Measurements from ENCODE around the gene COPZ1.

COPZ1 gene

DNA sequence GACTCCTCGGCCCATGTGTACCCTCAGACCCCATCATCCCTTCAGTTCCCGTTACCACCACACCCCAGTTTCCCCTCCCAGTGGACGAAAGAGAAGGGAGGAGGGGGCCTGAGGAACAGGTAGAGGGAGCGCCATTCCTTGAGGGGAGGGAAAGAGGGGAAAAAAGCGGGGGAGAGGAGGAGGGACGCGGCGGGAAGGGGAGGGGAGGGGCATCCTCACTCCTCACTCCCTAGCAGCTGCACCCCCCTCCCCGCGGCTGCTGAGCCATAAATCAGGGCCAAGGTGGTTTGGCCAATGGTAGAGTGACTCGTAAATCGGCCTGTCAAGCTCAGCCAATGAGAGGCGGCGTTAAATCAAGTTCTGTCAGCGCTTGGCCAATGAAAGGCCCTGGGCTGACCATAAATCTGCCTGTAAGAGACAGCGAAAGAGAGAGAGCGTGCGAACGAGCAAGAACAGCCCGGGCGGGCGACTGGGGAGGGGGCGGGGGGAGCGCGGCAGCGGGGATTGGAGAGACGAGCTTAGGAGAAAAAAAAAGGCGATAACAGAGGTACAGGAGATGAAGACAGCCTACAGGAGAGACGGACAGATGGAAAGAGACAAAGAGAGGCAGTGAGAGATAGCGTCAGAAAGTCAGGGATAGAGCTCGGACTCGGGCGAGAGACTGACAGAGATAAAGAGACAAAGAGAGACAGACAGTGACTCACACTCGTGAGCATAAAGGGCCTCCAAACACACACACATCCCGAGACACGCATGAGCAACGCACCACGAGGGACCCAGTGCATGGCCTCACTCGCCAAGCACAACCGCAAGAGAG, 34.2 kb downstream of the COPZ1 start:
- peak; percentile 55 for DNase-seq (ENCODE audit: low read depth)

DNA sequence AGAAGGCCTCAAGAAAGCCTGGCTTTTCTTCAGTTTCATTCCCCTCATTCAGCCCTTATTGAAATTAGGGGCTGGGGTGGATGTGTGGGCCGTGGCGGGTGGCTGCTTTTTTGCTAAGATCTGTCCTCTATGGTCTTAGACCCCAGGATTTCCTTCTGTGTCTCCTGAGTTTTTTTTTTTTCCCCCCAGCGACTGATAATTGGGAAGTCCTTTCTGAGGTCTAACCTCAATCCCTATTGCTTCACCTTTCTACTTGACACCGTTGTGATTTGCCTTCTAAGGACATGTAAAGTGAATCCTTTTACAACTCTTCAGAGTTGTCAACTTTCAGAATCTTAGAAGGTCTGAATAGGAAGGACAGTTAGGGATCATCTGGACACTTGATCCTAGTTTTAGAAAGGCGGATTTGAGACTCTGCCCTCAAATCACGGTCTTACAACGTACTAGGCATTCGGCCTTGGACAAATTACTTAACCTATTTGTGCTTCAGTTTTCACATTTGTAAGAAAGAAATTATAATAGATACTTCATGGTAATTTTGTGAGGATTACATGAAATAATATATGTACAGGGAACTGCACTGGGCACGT, 34.9 kb downstream of the COPZ1 start:
- no peak for DNase-seq (ENCODE audit: low read depth)

GRCh38 chr12:54360717-54361456, 36.0 kb downstream of the COPZ1 start:
- DNase-seq (ENCODE audit: low read depth): no peak

DNA sequence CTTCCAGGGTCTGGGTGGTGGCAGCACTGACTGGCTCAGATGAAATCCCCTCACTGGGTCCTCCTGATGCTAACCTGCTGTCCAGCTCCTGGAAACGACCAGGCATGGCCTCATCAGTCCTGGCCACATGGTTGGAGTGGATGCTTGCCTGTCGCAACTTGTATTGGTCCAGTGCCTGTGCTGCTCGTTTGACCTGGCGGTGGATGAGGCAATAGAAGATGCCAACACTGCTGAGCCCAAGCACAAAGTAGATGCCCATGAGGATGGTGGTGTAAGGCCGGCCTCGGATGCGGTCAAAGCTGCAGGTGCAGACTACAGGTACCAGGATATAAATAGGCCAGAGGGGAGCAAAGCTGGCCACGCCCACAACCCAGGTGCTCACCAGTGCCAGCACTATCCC, 38.1 kb downstream of the COPZ1 start:
- no peak for DNase-seq (ENCODE audit: low read depth)

- no peak for DNase-seq (ENCODE audit: low read depth)
Observed at GRCh38 chr12:54363618-54364017, 38.7 kb downstream of the COPZ1 start.

DNA sequence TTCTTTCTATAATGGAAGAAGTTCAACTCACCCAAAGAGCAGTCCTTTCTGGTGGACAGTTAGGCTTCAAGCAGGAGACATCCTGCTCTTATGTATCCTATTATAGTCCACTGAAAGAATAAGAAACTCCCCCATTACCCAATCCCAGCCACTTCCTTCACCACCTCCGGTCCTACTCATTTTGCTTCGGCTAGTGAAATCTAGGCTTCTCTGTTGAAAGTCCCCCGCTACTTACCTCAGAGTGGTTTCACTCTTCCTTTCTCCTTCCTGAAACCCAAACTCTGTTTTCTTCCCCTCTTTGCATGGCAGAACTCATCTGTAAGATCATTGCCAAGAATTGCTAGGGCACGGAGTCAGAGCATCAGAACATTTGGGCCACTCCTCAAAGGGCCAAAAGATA, 39.5 kb downstream of the COPZ1 start, which contains the start of gene GPR84:
Gene GPR84 (minus strand): TSS at position 74 of the 400 bp plus-strand sequence. CDS start 635 bp downstream, outside the sequence.
- no peak for DNase-seq (ENCODE audit: low read depth)

- DNase-seq (ENCODE audit: low read depth): no peak
Observed at GRCh38 chr12:54368025-54368708, 43.2 kb downstream of the COPZ1 start.

DNA sequence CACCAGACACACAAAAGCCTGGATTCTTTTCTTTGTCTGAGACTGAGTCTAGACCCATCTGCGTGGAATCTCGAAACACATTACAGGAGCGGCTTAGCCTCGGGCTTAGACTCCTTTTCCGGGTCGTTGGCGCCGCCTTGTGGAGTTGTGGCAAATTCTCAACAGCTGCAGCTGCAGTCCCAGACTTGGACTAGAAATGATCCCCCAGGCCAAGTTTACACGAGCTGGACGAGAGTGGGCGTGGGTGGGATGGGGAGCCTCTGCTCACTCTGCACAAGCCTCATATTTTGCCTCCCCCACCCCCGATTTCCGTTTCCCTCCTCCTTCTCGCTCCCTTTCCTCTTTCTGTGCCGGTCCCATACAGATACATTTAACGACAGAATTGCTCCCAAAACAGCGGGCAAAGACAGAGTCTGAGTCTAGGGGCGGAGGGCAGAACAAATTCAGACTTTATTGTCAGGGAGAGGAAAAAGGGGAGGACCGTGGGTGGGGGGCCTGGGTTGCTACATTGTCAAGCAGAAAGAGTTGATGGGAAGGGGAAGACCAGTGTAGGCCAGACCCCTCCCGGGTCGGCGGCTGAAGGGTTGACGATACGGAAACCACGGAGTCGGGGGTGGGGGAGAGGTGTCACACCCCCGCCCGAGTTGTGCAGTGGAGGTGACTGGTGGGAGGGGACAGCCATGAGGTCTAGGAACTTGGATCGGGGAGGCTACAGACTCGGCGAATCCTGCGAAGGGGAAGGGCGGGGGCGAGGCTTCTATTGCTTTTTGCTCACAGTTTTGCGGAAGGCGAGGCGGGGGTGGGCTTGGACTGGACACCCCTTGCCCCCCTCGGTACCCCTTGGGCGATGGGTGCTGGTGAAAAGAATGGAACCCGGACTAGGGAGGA, 44.0 kb downstream of the COPZ1 start:
- DNase-seq (ENCODE audit: low read depth): peak; percentile 70

DNA sequence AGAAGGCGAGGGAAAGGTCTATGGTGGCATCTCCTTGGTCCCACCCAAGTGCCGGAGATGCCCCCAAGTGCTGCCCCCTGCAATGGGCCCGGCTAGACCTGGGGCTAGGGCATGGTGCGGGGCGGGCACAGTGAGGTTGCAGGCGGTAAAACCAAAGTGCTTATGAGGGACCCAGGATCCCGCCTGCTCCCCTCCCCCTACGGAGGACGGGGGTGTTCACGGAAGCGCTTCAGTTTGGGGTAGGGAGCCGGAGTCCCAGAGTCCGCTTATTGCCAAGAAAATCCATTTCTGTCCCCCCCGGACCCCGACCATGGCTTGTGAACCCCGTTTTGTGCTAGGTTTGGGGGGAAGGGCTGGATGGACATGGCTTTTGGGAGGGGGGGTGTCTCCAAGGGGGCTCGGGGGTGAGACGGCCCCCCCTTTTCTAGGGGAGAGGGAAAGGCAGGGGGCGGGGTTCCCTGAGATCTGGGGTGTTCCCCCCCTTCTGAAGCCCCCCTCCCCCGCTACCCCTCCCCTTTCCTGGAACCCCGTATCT, 44.7 kb downstream of the COPZ1 start:
- no peak for DNase-seq (ENCODE audit: low read depth)

DNA sequence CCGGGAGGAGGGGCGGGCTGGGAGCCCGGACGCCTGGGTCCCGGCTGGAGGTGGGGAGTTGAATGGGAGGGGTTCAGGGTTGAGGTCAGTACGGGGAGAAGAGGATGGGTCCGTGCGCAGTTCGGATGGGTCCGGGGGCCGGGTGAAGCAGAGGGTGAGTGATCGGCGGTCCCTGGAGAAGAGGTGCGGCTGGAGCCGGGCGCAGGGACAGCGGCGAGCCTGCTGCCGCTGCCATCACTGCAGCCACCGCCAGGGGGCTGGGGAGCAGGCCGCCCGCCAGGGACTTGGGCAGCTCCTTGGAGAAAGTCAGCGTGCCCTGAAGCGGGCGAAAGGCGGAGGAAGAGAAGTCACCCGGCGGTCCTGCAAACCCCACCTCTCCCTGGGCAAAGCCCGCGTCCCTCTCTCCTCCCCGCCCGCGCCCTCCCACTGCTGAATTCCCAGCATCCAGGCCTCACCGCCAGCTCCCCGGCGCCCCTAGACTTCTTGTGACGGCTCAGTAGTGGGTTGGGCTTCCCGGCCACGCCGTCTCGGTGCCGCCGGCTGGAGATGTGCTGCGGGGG, 45.3 kb downstream of the COPZ1 start:
- DNase-seq (ENCODE audit: low read depth): no peak

- DNase-seq (ENCODE audit: low read depth): no peak
Observed at GRCh38 chr12:54371328-54372112, 46.6 kb downstream of the COPZ1 start.

DNA sequence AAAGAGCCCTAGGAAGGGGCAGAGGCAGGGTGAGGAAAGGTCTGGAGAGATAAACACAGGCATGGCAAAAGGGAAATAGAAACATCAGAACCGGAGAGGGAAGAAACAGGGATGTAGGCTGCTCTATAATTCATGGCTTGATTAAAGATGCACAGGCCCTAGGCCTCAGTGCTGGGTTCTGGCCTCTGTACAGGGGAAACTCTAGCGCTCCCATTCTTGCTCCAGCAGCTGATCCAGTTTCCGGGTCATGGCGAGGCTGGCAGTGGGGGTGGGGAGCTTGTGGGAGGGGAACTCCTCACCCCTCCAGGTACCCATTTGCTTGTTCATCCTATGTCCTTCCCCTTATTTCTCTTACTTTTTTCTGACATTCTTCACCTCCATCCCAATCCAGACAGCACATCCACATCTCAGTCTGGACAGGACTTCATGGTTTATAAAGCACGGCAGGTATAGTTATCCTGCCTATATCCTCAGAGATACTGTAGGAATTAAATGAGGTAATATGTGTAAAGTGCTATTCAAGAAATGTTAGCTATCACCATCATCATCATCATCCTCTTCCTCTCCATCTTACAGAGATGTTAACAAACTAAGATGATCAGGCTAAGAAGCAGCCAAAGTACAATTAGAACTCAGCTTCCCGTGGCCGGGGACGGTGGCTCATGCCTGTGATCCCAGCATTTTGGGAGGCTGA, 47.3 kb downstream of the COPZ1 start:
- no peak for DNase-seq (ENCODE audit: low read depth)

- no peak for DNase-seq (ENCODE audit: low read depth)
Observed at GRCh38 chr12:54373649-54374561, 49.0 kb downstream of the COPZ1 start.

- DNase-seq (ENCODE audit: low read depth): no peak
Observed at GRCh38 chr12:54374562-54375258, 49.8 kb downstream of the COPZ1 start.

GRCh38 chr12:54375259-54375579, 50.3 kb downstream of the COPZ1 start:
- DNase-seq (ENCODE audit: low read depth): no peak

- DNase-seq (ENCODE audit: low read depth): no peak
Observed at GRCh38 chr12:54376596-54376995, 51.7 kb downstream of the COPZ1 start.

DNA sequence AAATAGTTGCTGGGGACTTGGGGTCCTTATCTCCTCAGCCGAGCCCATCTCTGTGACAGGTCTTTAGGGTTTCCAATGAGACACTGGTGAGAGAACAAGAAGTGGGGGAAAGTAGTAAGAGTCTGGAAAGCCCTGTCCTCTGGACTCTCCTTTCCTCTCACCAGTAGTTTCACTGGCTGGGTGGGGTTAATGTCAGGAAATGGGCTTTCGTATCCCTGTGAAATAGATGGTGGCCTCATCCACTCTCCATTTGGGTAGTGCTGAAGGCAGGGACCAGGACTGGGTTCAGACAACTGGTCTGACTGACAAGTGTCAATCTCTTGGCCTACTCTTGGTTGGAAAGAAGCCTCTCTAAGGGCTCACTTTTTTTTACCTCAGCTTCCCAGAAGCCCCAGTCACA, 52.1 kb downstream of the COPZ1 start:
- no peak for DNase-seq (ENCODE audit: low read depth)
